ENCODE data around the gene KRTAP4-5. TPM values are rescaled to one million over a fixed set of nuclear protein-coding genes. Genes with fewer than 3 reads are reported as not detected.
"Not testable (repeated sequence)": the region's sequence is repeated elsewhere in the genome, so short reads cannot be mapped to it uniquely, and the experiment has no call there.

KRTAP4-5 gene
- total RNA-seq = not detected
- long read RNA-seq = 0 reads

- no peak for DNase-seq (ENCODE audit: low spot score)
Measured at GRCh38 chr17:41149652-41149985, at the start of gene KRTAP4-5. Gene KRTAP4-5, minus strand, starts transcription at chr17:41149825. Its CDS starts 58 bp downstream, at chr17:41149767.

- DNase-seq (ENCODE audit: low spot score) = no peak
Measured at GRCh38 chr17:41196068-41196467, 46.4 kb upstream of the KRTAP4-5 start.

GRCh38 chr17:41190328-41190727 is 40.7 kb upstream of the KRTAP4-5 start:
- no peak for DNase-seq (ENCODE audit: low spot score)

- DNase-seq (ENCODE audit: low spot score) = not testable (repeated sequence)
Measured at GRCh38 chr17:41189837-41190318, 40.3 kb upstream of the KRTAP4-5 start, which contains the start of gene KRTAP9-1. Gene KRTAP9-1, plus strand, starts transcription at chr17:41189887. Its CDS starts 0 bp downstream, at chr17:41189887.

GRCh38 chr17:41186872-41187271 is 37.2 kb upstream of the KRTAP4-5 start:
- DNase-seq (ENCODE audit: low spot score) = no peak

- DNase-seq (ENCODE audit: low spot score) = no peak
Measured at GRCh38 chr17:41185001-41185400, 35.4 kb upstream of the KRTAP4-5 start.

- no peak for DNase-seq (ENCODE audit: low spot score)
Measured at GRCh38 chr17:41184480-41184961, 34.9 kb upstream of the KRTAP4-5 start, which contains the start of gene KRTAP4-1. Gene KRTAP4-1, minus strand, starts transcription at chr17:41184911. Its CDS starts 57 bp downstream, at chr17:41184854.

- DNase-seq (ENCODE audit: low spot score) = no peak
Measured at GRCh38 chr17:41178843-41179616, 29.4 kb upstream of the KRTAP4-5 start.

- DNase-seq (ENCODE audit: low spot score) = no peak
Measured at GRCh38 chr17:41178341-41178740, 28.7 kb upstream of the KRTAP4-5 start.

GRCh38 chr17:41177727-41178271 is 28.2 kb upstream of the KRTAP4-5 start, which contains the start of gene KRTAP4-2:
Gene KRTAP4-2, minus strand, starts transcription at chr17:41178221. Its CDS starts 57 bp downstream, at chr17:41178164.
- DNase-seq (ENCODE audit: low spot score) = no peak

- no peak for DNase-seq (ENCODE audit: low spot score)
Measured at GRCh38 chr17:41176744-41177387, 27.2 kb upstream of the KRTAP4-5 start.

GRCh38 chr17:41171886-41172285 is 22.3 kb upstream of the KRTAP4-5 start:
- no peak for DNase-seq (ENCODE audit: low spot score)

GRCh38 chr17:41168121-41168520 is 18.5 kb upstream of the KRTAP4-5 start, which contains the start of gene KRTAP4-3:
Gene KRTAP4-3, minus strand, starts transcription at chr17:41168221. Its CDS starts 49 bp downstream, at chr17:41168172.
- no peak for DNase-seq (ENCODE audit: low spot score)

- DNase-seq (ENCODE audit: low spot score) = no peak
Measured at GRCh38 chr17:41167561-41167960, 17.9 kb upstream of the KRTAP4-5 start.

- DNase-seq (ENCODE audit: low spot score) = no peak
Measured at GRCh38 chr17:41163828-41164227, 14.2 kb upstream of the KRTAP4-5 start.

- no peak for DNase-seq (ENCODE audit: low spot score)
Measured at GRCh38 chr17:41160648-41161047, 11.0 kb upstream of the KRTAP4-5 start, which contains the start of gene KRTAP4-4. Gene KRTAP4-4, minus strand, starts transcription at chr17:41160748. Its CDS starts 57 bp downstream, at chr17:41160691.

- not testable (repeated sequence) for DNase-seq (ENCODE audit: low spot score)
Measured at GRCh38 chr17:41160190-41160589, 10.6 kb upstream of the KRTAP4-5 start.

- DNase-seq (ENCODE audit: low spot score) = no peak
Measured at GRCh38 chr17:41153856-41154255, 4.2 kb upstream of the KRTAP4-5 start.

- no peak for DNase-seq (ENCODE audit: low spot score)
Measured at GRCh38 chr17:41151525-41151924, 1.9 kb upstream of the KRTAP4-5 start.

- no peak for DNase-seq (ENCODE audit: low spot score)
Measured at GRCh38 chr17:41150026-41150425, 401 bp upstream of the KRTAP4-5 start.

- DNase-seq (ENCODE audit: low spot score) = not testable (repeated sequence)
Measured at GRCh38 chr17:41148971-41149651, 514 bp downstream of the KRTAP4-5 start.
